NCI-H1092 (cell line): ENCODE data around the gene ATP13A5.

Experiments
- DNase-seq: peaks from one replicate; lab custom pipeline; 2025; lab: John Stamatoyannopoulos, UW

The ATP13A5 gene, protein sequence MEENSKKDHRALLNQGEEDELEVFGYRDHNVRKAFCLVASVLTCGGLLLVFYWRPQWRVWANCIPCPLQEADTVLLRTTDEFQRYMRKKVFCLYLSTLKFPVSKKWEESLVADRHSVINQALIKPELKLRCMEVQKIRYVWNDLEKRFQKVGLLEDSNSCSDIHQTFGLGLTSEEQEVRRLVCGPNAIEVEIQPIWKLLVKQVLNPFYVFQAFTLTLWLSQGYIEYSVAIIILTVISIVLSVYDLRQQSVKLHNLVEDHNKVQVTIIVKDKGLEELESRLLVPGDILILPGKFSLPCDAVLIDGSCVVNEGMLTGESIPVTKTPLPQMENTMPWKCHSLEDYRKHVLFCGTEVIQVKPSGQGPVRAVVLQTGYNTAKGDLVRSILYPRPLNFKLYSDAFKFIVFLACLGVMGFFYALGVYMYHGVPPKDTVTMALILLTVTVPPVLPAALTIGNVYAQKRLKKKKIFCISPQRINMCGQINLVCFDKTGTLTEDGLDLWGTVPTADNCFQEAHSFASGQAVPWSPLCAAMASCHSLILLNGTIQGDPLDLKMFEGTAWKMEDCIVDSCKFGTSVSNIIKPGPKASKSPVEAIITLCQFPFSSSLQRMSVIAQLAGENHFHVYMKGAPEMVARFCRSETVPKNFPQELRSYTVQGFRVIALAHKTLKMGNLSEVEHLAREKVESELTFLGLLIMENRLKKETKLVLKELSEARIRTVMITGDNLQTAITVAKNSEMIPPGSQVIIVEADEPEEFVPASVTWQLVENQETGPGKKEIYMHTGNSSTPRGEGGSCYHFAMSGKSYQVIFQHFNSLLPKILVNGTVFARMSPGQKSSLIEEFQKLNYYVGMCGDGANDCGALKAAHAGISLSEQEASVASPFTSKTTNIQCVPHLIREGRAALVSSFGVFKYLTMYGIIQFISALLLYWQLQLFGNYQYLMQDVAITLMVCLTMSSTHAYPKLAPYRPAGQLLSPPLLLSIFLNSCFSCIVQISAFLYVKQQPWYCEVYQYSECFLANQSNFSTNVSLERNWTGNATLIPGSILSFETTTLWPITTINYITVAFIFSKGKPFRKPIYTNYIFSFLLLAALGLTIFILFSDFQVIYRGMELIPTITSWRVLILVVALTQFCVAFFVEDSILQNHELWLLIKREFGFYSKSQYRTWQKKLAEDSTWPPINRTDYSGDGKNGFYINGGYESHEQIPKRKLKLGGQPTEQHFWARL

GRCh38 chr3:193378706-193379105, at the start of gene ATP13A5:
Gene ATP13A5 (minus strand): TSS chr3:193378753. CDS start chr3:193378725, 28 bp downstream.
- DNase-seq: no peak

- DNase-seq: no peak
Measured at GRCh38 chr3:193418576-193419373, 40.2 kb upstream of the ATP13A5 start.

DNA sequence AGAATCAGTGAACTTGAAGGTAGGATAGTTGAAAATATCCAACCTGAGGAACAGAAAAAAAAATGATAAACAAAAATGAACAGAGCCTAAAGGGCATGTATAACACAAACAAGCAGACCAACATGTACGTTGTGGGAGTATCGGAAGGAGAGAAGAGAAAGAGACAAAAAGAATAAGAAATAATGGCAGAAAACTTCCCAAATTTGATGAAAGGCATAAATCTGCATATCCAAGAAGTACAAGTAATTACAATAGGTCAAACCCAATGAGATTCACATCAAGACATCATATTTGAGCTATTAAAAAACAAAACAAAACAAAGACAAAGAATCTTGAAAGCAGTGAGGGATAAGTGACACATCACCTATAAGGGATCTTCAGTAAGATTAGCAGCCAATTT, 38.1 kb upstream of the ATP13A5 start:
- DNase-seq: no peak

DNA sequence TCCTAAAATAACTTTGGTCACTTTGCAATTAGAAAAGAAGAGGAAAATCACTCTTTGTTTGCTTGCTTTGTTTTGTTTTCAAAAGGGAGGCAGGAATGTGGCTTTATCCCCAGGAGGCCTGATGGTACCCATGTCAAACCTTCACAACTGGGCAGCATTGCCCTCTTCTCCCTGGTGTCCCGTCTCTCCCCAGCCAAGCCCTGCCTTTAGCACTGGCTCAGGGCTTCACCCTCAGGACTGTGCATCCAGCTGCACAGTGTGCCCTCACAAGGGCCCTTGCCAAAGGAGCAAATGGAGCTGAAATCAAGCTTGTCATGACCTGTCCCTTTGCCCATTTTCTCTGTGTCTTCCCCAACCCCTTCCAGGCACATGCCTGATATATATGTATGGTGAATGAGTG, 29.1 kb upstream of the ATP13A5 start:
- DNase-seq: no peak

DNA sequence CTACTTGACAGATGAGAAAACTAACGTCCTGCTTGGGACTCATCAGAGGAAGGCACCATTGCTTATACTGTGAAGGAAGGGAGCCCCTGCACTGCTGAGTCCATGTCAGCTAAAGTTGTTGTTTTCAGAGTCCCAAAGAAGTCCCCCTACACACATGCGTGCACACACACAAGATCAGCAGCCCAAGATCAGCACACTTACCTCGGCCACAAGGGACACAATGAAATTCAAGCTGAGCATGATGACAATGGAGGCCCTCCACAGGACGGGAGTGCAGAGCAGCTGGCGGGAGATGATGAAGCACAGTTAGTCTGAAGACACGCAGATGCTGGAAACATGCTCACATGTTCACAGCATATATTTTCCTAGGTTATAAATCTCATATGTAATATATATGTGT, 28.6 kb upstream of the ATP13A5 start:
- DNase-seq: no peak

GRCh38 chr3:193403307-193403706, 24.8 kb upstream of the ATP13A5 start:
- DNase-seq: no peak

- no peak for DNase-seq
Measured at GRCh38 chr3:193400304-193400703, 21.8 kb upstream of the ATP13A5 start.

- DNase-seq: no peak
Measured at GRCh38 chr3:193396451-193397244, 18.1 kb upstream of the ATP13A5 start.

GRCh38 chr3:193391902-193392301, 13.3 kb upstream of the ATP13A5 start:
- DNase-seq: no peak

- DNase-seq: no peak
Measured at GRCh38 chr3:193389335-193389734, 10.8 kb upstream of the ATP13A5 start.

DNA sequence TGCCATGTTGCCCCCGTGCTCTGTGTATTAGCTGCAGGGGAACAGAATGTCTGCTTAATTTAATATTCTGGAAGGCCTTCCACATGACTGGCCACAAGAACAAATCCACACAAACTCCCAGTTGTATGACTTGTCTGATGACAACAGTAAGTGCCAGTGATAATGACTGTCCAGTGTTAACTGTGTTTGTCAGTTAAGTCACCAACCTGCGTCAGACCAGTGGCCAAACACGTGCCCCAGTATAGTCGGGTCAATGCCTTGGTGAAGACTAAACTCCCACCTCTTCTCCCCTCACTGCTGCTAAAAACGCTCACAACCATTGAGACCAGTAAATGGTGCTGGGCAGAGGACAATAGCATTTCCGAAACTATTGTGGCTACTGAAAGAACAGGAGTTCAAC, 9.8 kb upstream of the ATP13A5 start:
- DNase-seq: no peak

DNA sequence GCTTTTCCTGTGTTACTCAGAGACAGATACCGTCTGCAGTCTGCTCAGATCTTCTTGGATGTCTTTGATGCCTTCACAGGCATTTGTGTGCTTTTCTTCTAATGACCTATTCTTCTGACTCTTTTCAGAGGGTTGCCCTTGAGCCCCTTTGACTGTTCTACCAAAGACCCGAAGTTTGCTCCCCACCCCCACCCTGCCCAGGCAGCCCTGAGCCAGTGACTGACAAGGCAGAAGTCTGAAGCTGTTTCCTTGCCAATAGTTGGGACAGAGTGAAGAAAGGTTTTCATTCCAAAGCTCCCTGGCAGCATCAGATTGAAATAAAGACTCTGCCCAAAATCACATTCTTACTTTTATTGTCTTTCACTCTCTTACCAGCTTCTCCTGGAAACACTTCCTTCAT, 9.0 kb upstream of the ATP13A5 start:
- no peak for DNase-seq

- DNase-seq: no peak
Measured at GRCh38 chr3:193377591-193377990, 962 bp downstream of the ATP13A5 start.

GRCh38 chr3:193375614-193376013, 2.9 kb downstream of the ATP13A5 start:
- no peak for DNase-seq

GRCh38 chr3:193372783-193373182, 5.8 kb downstream of the ATP13A5 start:
- no peak for DNase-seq

- DNase-seq: no peak
Measured at GRCh38 chr3:193367868-193368267, 10.7 kb downstream of the ATP13A5 start.

DNA sequence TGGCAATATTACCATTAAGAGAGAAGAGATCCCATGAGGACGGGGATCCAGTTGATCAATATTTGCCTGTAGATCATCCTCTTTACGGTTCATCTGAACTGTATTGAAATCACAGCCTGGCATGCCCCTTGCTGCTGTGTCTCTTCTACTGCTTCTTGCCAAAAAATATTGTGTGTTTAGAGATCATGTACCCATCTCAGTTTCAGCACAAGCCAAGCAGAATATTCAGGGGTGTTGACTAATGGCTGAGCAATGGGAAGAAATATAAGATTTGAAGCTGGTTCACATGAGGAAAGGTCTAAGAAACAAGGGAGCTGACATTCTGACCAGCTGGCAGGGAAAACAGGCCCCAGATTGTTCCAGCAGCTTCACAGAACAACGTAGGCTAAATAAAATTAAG, 21.3 kb downstream of the ATP13A5 start:
- no peak for DNase-seq

- no peak for DNase-seq
Measured at GRCh38 chr3:193354423-193354822, 24.1 kb downstream of the ATP13A5 start.

DNA sequence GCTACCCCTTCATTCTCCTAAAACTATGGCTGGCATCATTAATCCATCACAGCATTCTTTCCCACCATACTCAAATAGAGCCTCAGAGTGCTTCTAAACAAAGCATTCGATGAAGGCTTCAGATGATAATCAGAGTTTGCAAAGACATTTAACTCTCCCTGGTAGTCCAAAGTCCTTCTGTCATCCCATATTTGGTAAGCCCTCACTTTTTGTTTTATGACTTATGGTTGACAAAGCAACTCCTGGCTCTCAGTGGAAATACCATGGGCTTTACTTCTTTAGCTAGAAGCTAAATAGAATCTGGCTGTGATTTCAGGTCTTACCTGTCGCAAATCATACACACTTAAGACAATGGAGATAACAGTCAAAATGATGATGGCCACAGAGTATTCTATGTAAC, 27.8 kb downstream of the ATP13A5 start:
- no peak for DNase-seq

GRCh38 chr3:193348686-193349085, 29.9 kb downstream of the ATP13A5 start:
- no peak for DNase-seq
